ENCODE measurements around the gene SLC25A43. TPM values are rescaled to one million over a fixed set of nuclear protein-coding genes. Genes with fewer than 3 reads are reported as not detected.

Gene SLC25A43
- total and polyA plus RNA-seq, 2 of the 4 experiments (the other 2 are of a cell fraction): 12.3 to 12.5 TPM

GRCh38 chrX:119411959-119412358, 12.8 kb downstream of the SLC25A43 start:
- no peak overlapping the region for H3K4me3 ChIP-seq (ENCODE audit: insufficient read depth, low read depth, low read length)
- no peak overlapping the region for H3K18ac ChIP-seq (ENCODE audit: low read depth, low read length)
- H3K9me1 ChIP-seq (ENCODE audit: insufficient read depth, low read length): peaks cover 3% of the 10 kb centered on the region; the same call in 1 of the 2 replicates
- no peak overlapping the region for H2AK5ac ChIP-seq (ENCODE audit: low read depth, low read length)
- no peak overlapping the region for H3K23ac ChIP-seq (ENCODE audit: low read depth, low read length)
- ATAC-seq (ENCODE audit: low read depth) (no peak), DNase-seq (no peak)
- H3K27ac ChIP-seq (ENCODE audit: insufficient read depth, low read length): no peak overlapping the region
- H3K36me3 ChIP-seq (ENCODE audit: control insufficient read depth, insufficient read depth, low read length): no peaks in the 10 kb centered on the region; the same call in 1 of the 2 replicates
- intact Hi-C loops (cut with micrococcal nuclease): no loop called here
- no peaks in the 10 kb centered on the region for H3K27me3 ChIP-seq (ENCODE audit: control insufficient read depth, insufficient read depth, low read length)
- in situ Hi-C loops (cut with MboI; ENCODE audit: low sequenced_read_pairs): no loop called here
- ChIA-PET CTCF (no interaction called here), POLR2A (ENCODE audit: unreplicated experiment) (no interaction called here)
- no peak overlapping the region for H3K56ac ChIP-seq (ENCODE audit: extremely low read depth, insufficient read depth, low read length)
- dilution Hi-C loops (cut with HindIII; ENCODE audit: low sequenced_read_pairs, unreplicated experiment): no loop called here
- no peak overlapping the region for H4K5ac ChIP-seq (ENCODE audit: low read depth, low read length)
- no peak overlapping the region for H2BK120ac ChIP-seq (ENCODE audit: low read depth, low read length)
- no peak overlapping the region for H2BK15ac ChIP-seq (ENCODE audit: low read depth, low read length)
- H4K20me1 ChIP-seq (ENCODE audit: insufficient read depth, low read length): 0 out of 2 replicates have a peak, but pooled peaks cover 4% of the 10 kb centered on the region
- TF ChIP-seq USF2 (IDR thresholded peaks at IDR 0.05; ENCODE audit: low read depth, low read length): no peak
- TF ChIP-seq RCOR1 (IDR thresholded peaks at IDR 0.05; ENCODE audit: insufficient replicate concordance, low read length): no peak
- TF ChIP-seq BHLHE40 (IDR thresholded peaks at IDR 0.05; ENCODE audit: low read depth, low read length): no peak
- no peak for TF ChIP-seq MAFK (IDR thresholded peaks at IDR 0.05; ENCODE audit: low read depth, low read length)
- no peak for TF ChIP-seq CHD1 (IDR thresholded peaks at IDR 0.05; ENCODE audit: low read depth, low read length)
- no peak for TF ChIP-seq CTCF (conservative IDR thresholded peaks at IDR 0.05; ENCODE audit: low read depth, low read length)
- no peak for TF ChIP-seq MAZ (IDR thresholded peaks at IDR 0.05; ENCODE audit: borderline replicate concordance, low read depth, low read length)
- no peaks in the 10 kb centered on the region for H3K9me3 ChIP-seq (ENCODE audit: control insufficient read depth, insufficient read depth, low read length)
- no peaks in the 10 kb centered on the region for H3K4me1 ChIP-seq (ENCODE audit: control insufficient read depth, insufficient read depth, low read length)
- BruUV-seq (replicated peaks): no TSS peak
- no peak overlapping the region for H2BK5ac ChIP-seq (ENCODE audit: low read depth, low read length, poor library complexity, severe bottlenecking)
- no peak overlapping the region for H3K9ac ChIP-seq (ENCODE audit: low read depth, low read length)
- H3K79me1 ChIP-seq (ENCODE audit: low read depth in 1 of 2, low read length in 2 of 2): peaks cover 0 to 6% of the 10 kb centered on the region in 2 experiments; a peak in 2 of 4 replicates
- H3K4ac ChIP-seq (ENCODE audit: low read depth, low read length): no peak overlapping the region
- no peak overlapping the region for H2AK9ac ChIP-seq (replicated peaks; ENCODE audit: low read depth, low read length, poor library complexity)
- no peak overlapping the region for H4K91ac ChIP-seq (ENCODE audit: insufficient read depth, low read depth, low read length)
- H3K4me2 ChIP-seq (ENCODE audit: low read depth, low read length): no peak overlapping the region
- no peak overlapping the region for H2BK20ac ChIP-seq (ENCODE audit: low read depth, low read length)
- no peak overlapping the region for H4K8ac ChIP-seq (ENCODE audit: low read depth in 2 of 2, low read length in 2 of 2)
- H2AFZ ChIP-seq (replicated peaks; ENCODE audit: low read length, poor library complexity): no peak overlapping the region
- H3K14ac ChIP-seq (replicated peaks; ENCODE audit: low read depth, low read length): no peak overlapping the region
- 73% methylated on average over 5 of the region's 7 CpGs; no CpG with 5 or more reads in 1 of the 2 experiments for WGBS, 2 experiments (ENCODE audit: extremely low coverage in 2 of 2, insufficient read length in 1 of 2)
